WTC11 (cell line): Measurements from ENCODE around the gene MRPS22. TPM values are rescaled to one million over a fixed set of nuclear protein-coding genes. Genes with fewer than 3 reads are reported as not detected.
"Not testable (repeated sequence)": the region's sequence is repeated elsewhere in the genome, so short reads cannot be mapped to it uniquely, and the experiment has no call there.

ENCODE experiments used
- ATAC-seq: fragments of 200-7000 bp; cut with Tn5 transposase; 2 replicates; pipeline ENCODE4 v1.10.0; 2021; ENCODE audit warnings: mild to moderate bottlenecking, moderate library complexity
- CTCF ChIA-PET: fragments of 300-600 bp; sonication (Branson Sonifier 250); formaldehyde crosslinking; loops from one replicate; lab custom pipeline; 2021; ENCODE audit warnings: antibody characterized with exemption; lab: Charles Lee
- POLR2A ChIA-PET: fragments of 350-600 bp; sonication (Branson Sonifier 250); formaldehyde crosslinking; loops from one replicate; lab custom pipeline; 2021; ENCODE audit warnings: antibody characterized with exemption; lab: Charles Lee
- DNase-seq: peaks from one replicate; pipeline ENCODE4 v3.0.0; 2021; ENCODE audit warnings: low spot score
- H3K27ac Mint-ChIP-seq: 2 replicates; pipeline ENCODE4 v1.8.0; 2021; ENCODE audit warnings: mixed read lengths
- H3K27me3 Mint-ChIP-seq: 2 replicates; pipeline ENCODE4 v1.8.0; 2021; ENCODE audit warnings: low read depth, mild to moderate bottlenecking, moderate library complexity, mixed read lengths
- H3K36me3 Mint-ChIP-seq: 2 replicates; pipeline ENCODE4 v1.8.0; 2021; ENCODE audit warnings: mixed read lengths
- H3K4me1 Mint-ChIP-seq: 2 replicates; pipeline ENCODE4 v1.8.0; 2022; ENCODE audit warnings: mixed read lengths
- H3K4me3 Mint-ChIP-seq: 2 replicates; pipeline ENCODE4 v1.8.0; 2021; ENCODE audit warnings: mild to moderate bottlenecking, moderate library complexity, mixed read lengths
- H3K9me3 Mint-ChIP-seq: 2 replicates; pipeline ENCODE4 v1.8.0; 2021; ENCODE audit warnings: mixed read lengths
- CREB1 ChIP-seq: sonication (generic); formaldehyde crosslinking; IDR thresholded peaks from 2 replicates; pipeline ENCODE4 v1.8.0; 2023; ENCODE audit warnings: mild to moderate bottlenecking, missing genetic modification reagents
- ELF4 ChIP-seq: sonication (generic); formaldehyde crosslinking; IDR thresholded peaks from 2 replicates; pipeline ENCODE4 v1.8.1; 2022; ENCODE audit warnings: low read depth, mild to moderate bottlenecking, moderate library complexity, missing genetic modification reagents
- ESRRA ChIP-seq: sonication (generic); formaldehyde crosslinking; IDR thresholded peaks from 2 replicates; pipeline ENCODE4 v1.8.1; 2022; ENCODE audit warnings: mild to moderate bottlenecking, missing genetic modification reagents, borderline replicate concordance
- FOXP1 ChIP-seq: sonication (generic); formaldehyde crosslinking; IDR thresholded peaks from 2 replicates; pipeline ENCODE4 v1.8.0; 2022; ENCODE audit warnings: missing genetic modification reagents, mild to moderate bottlenecking, moderate library complexity, borderline replicate concordance
- HMGA2 ChIP-seq: fragments of 250-450 bp; sonication (Bioruptor Pico); IDR thresholded peaks from 2 replicates; pipeline ENCODE4 v1.4.0; 2021; ENCODE audit warnings: mild to moderate bottlenecking, moderate library complexity
- JAZF1 ChIP-seq: fragments of 250-450 bp; sonication (Bioruptor Pico); IDR thresholded peaks from 2 replicates; pipeline ENCODE4 v1.9.0; 2021; ENCODE audit warnings: moderate library complexity, mild to moderate bottlenecking, inconsistent platforms
- OVOL2 ChIP-seq: fragments of 250-450 bp; sonication (Bioruptor Pico); IDR thresholded peaks from 2 replicates; pipeline ENCODE4 v1.9.0; 2021; ENCODE audit warnings: mild to moderate bottlenecking, borderline replicate concordance
- SMAD4 ChIP-seq: sonication (generic); formaldehyde crosslinking; IDR thresholded peaks from 2 replicates; pipeline ENCODE4 v1.8.0; 2022; ENCODE audit warnings: mild to moderate bottlenecking, missing genetic modification reagents
- ZNF138 ChIP-seq: sonication (generic); formaldehyde crosslinking; conservative IDR thresholded peaks from 2 replicates; pipeline ENCODE4 v1.8.1; 2022; ENCODE audit warnings: mild to moderate bottlenecking, moderate library complexity, missing genetic modification reagents
- ZNF396 ChIP-seq: fragments of 250-450 bp; sonication (Bioruptor Pico); IDR thresholded peaks from 2 replicates; pipeline ENCODE4 v1.8.0; 2021; ENCODE audit warnings: mild to moderate bottlenecking, moderate library complexity, borderline replicate concordance
- total RNA-seq: library from RNA; stranded (reverse); gene quantifications from 3 replicates; pipeline ENCODE4 v1.2.3, GENCODE V29; 2021
- TF ChIP-seq, protein P1 (sequence below): fragments of 250-450 bp; sonication (Bioruptor Pico); IDR thresholded peaks from 2 replicates; pipeline ENCODE4 v1.9.0; 2021; ENCODE audit warnings: mild to moderate bottlenecking
- TF ChIP-seq, protein P2 (sequence below): sonication (generic); formaldehyde crosslinking; IDR thresholded peaks from 2 replicates; pipeline ENCODE4 v1.8.0; 2023; ENCODE audit warnings: missing genetic modification reagents, mild to moderate bottlenecking, borderline replicate concordance
- TF ChIP-seq, protein P3 (sequence below): sonication (generic); formaldehyde crosslinking; IDR thresholded peaks from 2 replicates; pipeline ENCODE4 v1.8.1; 2022; ENCODE audit warnings: mild to moderate bottlenecking, moderate library complexity, missing genetic modification reagents
- TF ChIP-seq, protein P4 (sequence below): sonication (generic); formaldehyde crosslinking; IDR thresholded peaks from 2 replicates; pipeline ENCODE4 v1.8.1; 2023; ENCODE audit warnings: mild to moderate bottlenecking, missing genetic modification reagents, moderate library complexity
- TF ChIP-seq, protein P5 (sequence below): sonication (generic); formaldehyde crosslinking; IDR thresholded peaks from 2 replicates; pipeline ENCODE4 v1.8.1; 2023; ENCODE audit warnings: mild to moderate bottlenecking, moderate library complexity, missing genetic modification reagents

MRPS22 gene
- total RNA-seq, 1 experiment from 2014 or later, result 44.6 TPM

GRCh38 chr3:139332092-139332491 lies 11.7 kb upstream of the MRPS22 start:
- no peak overlapping the region for H3K4me3 Mint-ChIP-seq
- ChIA-PET CTCF (interaction anchor here (0.5 to 0.8 kb wide), 2 partner anchors 220 to 417 kb away, joined by 3 read pairs; no protein-coding TSS in a partner anchor), POLR2A (no interaction called here)
- H3K27me3 Mint-ChIP-seq, result peaks cover 63% of the 10 kb centered on the region
- no peaks in the 10 kb centered on the region for H3K9me3 Mint-ChIP-seq
- no peaks in the 10 kb centered on the region for H3K36me3 Mint-ChIP-seq
- no peak for DNase-seq
- no peak overlapping the region for H3K27ac Mint-ChIP-seq
- TF ChIP-seq, protein P1, sequence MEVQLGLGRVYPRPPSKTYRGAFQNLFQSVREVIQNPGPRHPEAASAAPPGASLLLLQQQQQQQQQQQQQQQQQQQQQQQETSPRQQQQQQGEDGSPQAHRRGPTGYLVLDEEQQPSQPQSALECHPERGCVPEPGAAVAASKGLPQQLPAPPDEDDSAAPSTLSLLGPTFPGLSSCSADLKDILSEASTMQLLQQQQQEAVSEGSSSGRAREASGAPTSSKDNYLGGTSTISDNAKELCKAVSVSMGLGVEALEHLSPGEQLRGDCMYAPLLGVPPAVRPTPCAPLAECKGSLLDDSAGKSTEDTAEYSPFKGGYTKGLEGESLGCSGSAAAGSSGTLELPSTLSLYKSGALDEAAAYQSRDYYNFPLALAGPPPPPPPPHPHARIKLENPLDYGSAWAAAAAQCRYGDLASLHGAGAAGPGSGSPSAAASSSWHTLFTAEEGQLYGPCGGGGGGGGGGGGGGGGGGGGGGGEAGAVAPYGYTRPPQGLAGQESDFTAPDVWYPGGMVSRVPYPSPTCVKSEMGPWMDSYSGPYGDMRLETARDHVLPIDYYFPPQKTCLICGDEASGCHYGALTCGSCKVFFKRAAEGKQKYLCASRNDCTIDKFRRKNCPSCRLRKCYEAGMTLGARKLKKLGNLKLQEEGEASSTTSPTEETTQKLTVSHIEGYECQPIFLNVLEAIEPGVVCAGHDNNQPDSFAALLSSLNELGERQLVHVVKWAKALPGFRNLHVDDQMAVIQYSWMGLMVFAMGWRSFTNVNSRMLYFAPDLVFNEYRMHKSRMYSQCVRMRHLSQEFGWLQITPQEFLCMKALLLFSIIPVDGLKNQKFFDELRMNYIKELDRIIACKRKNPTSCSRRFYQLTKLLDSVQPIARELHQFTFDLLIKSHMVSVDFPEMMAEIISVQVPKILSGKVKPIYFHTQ (CRISPR knock-in tag), result no peak
- TF ChIP-seq, protein P2, sequence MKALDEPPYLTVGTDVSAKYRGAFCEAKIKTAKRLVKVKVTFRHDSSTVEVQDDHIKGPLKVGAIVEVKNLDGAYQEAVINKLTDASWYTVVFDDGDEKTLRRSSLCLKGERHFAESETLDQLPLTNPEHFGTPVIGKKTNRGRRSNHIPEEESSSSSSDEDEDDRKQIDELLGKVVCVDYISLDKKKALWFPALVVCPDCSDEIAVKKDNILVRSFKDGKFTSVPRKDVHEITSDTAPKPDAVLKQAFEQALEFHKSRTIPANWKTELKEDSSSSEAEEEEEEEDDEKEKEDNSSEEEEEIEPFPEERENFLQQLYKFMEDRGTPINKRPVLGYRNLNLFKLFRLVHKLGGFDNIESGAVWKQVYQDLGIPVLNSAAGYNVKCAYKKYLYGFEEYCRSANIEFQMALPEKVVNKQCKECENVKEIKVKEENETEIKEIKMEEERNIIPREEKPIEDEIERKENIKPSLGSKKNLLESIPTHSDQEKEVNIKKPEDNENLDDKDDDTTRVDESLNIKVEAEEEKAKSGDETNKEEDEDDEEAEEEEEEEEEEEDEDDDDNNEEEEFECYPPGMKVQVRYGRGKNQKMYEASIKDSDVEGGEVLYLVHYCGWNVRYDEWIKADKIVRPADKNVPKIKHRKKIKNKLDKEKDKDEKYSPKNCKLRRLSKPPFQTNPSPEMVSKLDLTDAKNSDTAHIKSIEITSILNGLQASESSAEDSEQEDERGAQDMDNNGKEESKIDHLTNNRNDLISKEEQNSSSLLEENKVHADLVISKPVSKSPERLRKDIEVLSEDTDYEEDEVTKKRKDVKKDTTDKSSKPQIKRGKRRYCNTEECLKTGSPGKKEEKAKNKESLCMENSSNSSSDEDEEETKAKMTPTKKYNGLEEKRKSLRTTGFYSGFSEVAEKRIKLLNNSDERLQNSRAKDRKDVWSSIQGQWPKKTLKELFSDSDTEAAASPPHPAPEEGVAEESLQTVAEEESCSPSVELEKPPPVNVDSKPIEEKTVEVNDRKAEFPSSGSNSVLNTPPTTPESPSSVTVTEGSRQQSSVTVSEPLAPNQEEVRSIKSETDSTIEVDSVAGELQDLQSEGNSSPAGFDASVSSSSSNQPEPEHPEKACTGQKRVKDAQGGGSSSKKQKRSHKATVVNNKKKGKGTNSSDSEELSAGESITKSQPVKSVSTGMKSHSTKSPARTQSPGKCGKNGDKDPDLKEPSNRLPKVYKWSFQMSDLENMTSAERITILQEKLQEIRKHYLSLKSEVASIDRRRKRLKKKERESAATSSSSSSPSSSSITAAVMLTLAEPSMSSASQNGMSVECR (CRISPR knock-in tag), result no peak
- TF ChIP-seq, protein P3, sequence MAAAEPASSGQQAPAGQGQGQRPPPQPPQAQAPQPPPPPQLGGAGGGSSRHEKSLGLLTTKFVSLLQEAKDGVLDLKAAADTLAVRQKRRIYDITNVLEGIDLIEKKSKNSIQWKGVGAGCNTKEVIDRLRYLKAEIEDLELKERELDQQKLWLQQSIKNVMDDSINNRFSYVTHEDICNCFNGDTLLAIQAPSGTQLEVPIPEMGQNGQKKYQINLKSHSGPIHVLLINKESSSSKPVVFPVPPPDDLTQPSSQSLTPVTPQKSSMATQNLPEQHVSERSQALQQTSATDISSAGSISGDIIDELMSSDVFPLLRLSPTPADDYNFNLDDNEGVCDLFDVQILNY, result no peak
- TF ChIP-seq, protein P4, sequence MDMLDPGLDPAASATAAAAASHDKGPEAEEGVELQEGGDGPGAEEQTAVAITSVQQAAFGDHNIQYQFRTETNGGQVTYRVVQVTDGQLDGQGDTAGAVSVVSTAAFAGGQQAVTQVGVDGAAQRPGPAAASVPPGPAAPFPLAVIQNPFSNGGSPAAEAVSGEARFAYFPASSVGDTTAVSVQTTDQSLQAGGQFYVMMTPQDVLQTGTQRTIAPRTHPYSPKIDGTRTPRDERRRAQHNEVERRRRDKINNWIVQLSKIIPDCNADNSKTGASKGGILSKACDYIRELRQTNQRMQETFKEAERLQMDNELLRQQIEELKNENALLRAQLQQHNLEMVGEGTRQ, result no peak
- TF ChIP-seq ZNF138 (CRISPR knock-in tag) (no peak), CREB1 (CRISPR knock-in tag) (no peak), SMAD4 (CRISPR knock-in tag) (no peak), ZNF396 (CRISPR knock-in tag) (no peak), OVOL2 (no peak), HMGA2 (CRISPR knock-in tag) (no peak), JAZF1 (CRISPR knock-in tag) (no peak), FOXP1 (CRISPR knock-in tag) (no peak), ESRRA (CRISPR knock-in tag) (no peak), ELF4 (no peak)
- TF ChIP-seq, protein P5, sequence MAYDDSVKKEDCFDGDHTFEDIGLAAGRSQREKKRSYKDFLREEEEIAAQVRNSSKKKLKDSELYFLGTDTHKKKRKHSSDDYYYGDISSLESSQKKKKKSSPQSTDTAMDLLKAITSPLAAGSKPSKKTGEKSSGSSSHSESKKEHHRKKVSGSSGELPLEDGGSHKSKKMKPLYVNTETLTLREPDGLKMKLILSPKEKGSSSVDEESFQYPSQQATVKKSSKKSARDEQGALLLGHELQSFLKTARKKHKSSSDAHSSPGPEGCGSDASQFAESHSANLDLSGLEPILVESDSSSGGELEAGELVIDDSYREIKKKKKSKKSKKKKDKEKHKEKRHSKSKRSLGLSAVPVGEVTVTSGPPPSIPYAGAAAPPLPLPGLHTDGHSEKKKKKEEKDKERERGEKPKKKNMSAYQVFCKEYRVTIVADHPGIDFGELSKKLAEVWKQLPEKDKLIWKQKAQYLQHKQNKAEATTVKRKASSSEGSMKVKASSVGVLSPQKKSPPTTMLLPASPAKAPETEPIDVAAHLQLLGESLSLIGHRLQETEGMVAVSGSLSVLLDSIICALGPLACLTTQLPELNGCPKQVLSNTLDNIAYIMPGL (CRISPR knock-in tag), result no peak
- TF ChIP-seq, all 79 proteins: peak for 0
- peaks cover 4% of the 10 kb centered on the region; the same call in 1 of the 2 replicates for H3K4me1 Mint-ChIP-seq
- ATAC-seq, result no peak

GRCh38 chr3:139334675-139335074 lies 9.1 kb upstream of the MRPS22 start:
- POLR2A ChIA-PET, H3K27ac Mint-ChIP-seq, CTCF ChIA-PET, H3K9me3 Mint-ChIP-seq, ATAC-seq, H3K4me3 Mint-ChIP-seq, H3K4me1 Mint-ChIP-seq, H3K36me3 Mint-ChIP-seq, DNase-seq: not testable (repeated sequence)
- peaks cover 59% of the 10 kb centered on the region for H3K27me3 Mint-ChIP-seq
